ENCODE measurements around the gene AP3S2. TPM values are rescaled to one million over a fixed set of nuclear protein-coding genes. Genes with fewer than 3 reads are reported as not detected.

Gene AP3S2
- total and polyA plus RNA-seq, 2 of the 13 experiments (the other 11 are each of a cell fraction or from before 2014, with no cell fraction given): 17.6 to 44.4 TPM

DNA sequence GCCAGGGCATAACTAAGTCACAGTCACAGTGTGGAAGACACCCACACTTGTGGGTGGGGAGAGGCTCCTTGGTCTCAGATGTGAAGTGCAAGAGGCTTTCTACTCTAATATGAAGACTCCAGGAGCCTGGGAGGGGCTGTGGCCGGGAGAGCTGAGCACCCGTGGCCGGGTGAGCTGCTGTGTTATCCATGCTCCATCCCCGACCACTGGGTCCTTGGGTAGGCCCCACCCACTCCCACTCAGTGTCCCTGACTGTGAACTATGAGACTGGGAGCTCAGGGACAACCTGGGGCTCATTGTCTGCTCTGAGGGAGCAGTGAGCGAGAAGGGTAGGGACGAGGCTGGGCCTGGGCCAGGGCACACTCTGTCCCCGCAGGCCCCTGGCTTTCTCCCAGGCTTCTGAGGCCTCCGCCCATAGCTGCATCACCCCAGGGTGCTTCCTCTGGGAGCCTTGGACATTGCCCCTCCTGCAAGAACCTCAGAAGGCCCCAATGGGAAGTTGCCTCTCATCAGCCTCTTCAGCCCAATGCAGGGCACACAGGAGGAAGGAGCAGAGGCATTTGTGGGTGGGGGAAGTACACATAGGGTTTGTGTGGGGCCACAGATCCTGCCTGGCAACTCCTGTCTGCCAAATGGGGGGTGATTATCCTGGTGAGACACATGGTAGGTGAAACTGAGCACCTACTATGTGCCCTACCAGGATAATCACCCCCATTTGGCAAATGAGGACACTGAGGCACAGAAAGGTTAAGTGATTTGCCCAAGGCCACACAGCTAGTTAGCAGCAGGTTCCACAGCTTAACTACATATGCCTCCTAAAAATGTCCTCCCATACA is 81.6 kb downstream of the AP3S2 start (continued):
- TF ChIP-seq, protein P1, sequence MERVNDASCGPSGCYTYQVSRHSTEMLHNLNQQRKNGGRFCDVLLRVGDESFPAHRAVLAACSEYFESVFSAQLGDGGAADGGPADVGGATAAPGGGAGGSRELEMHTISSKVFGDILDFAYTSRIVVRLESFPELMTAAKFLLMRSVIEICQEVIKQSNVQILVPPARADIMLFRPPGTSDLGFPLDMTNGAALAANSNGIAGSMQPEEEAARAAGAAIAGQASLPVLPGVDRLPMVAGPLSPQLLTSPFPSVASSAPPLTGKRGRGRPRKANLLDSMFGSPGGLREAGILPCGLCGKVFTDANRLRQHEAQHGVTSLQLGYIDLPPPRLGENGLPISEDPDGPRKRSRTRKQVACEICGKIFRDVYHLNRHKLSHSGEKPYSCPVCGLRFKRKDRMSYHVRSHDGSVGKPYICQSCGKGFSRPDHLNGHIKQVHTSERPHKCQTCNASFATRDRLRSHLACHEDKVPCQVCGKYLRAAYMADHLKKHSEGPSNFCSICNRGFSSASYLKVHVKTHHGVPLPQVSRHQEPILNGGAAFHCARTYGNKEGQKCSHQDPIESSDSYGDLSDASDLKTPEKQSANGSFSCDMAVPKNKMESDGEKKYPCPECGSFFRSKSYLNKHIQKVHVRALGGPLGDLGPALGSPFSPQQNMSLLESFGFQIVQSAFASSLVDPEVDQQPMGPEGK (CRISPR knock-in tag; IDR thresholded peaks at IDR 0.05): peak; percentile 10; the same call in 1 of the 2 replicates
- peak; percentile 63; the same call in 1 of the 2 replicates for TF ChIP-seq KDM5B (CRISPR knock-in tag; IDR thresholded peaks at IDR 0.05; ENCODE audit: borderline replicate concordance)
- no peak for TF ChIP-seq DNMT1 (CRISPR knock-in tag; IDR thresholded peaks at IDR 0.05)
- peak; percentile 49; the same call in 1 of the 2 replicates for TF ChIP-seq ESRRA (CRISPR knock-in tag; IDR thresholded peaks at IDR 0.05; ENCODE audit: low read depth)
- no peak for TF ChIP-seq TCF7L2 (IDR thresholded peaks at IDR 0.05; ENCODE audit: low read depth, low read length)
- no peak for TF ChIP-seq NAIF1 (CRISPR knock-in tag; IDR thresholded peaks at IDR 0.05; ENCODE audit: borderline replicate concordance)
- TF ChIP-seq TBL1XR1 (IDR thresholded peaks at IDR 0.05; ENCODE audit: borderline replicate concordance, low read length, partially characterized antibody): no peak
- TF ChIP-seq MTA3 (CRISPR knock-in tag; IDR thresholded peaks at IDR 0.05): no peak
- peak; percentile 16; the same call in 1 of the 2 replicates for TF ChIP-seq HNF4G (IDR thresholded peaks at IDR 0.05; ENCODE audit: borderline replicate concordance, low read depth, low read length)
- TF ChIP-seq HNF4G (CRISPR knock-in tag; IDR thresholded peaks at IDR 0.05; ENCODE audit: borderline replicate concordance, low read depth): 0 out of 2 replicates have a peak, but pooled peaks have one; percentile 23
- peak; percentile 41; the same call in 1 of the 2 replicates for TF ChIP-seq ZNF777 (CRISPR knock-in tag; IDR thresholded peaks at IDR 0.05)
- TF ChIP-seq ZKSCAN5 (CRISPR knock-in tag; IDR thresholded peaks at IDR 0.05): no peak
- 0 out of 2 replicates have a peak, but pooled peaks have one; percentile 42 for TF ChIP-seq HNRNPL (IDR thresholded peaks at IDR 0.05; ENCODE audit: low read depth, low read length)
- no peak for TF ChIP-seq ZNF510 (CRISPR knock-in tag; IDR thresholded peaks at IDR 0.05; ENCODE audit: low read depth)
- TF ChIP-seq, protein P2, sequence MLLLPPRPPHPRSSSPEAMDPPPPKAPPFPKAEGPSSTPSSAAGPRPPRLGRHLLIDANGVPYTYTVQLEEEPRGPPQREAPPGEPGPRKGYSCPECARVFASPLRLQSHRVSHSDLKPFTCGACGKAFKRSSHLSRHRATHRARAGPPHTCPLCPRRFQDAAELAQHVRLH (CRISPR knock-in tag; IDR thresholded peaks at IDR 0.05; ENCODE audit: borderline replicate concordance, low read depth): peak; percentile 34; the same call in 1 of the 2 replicates
- no peak for TF ChIP-seq ZNF800 (CRISPR knock-in tag; IDR thresholded peaks at IDR 0.05)
- TF ChIP-seq ZMYM4 (CRISPR knock-in tag; IDR thresholded peaks at IDR 0.05): peak; percentile 40; the same call in 1 of the 2 replicates
- no peak for TF ChIP-seq HINFP (CRISPR knock-in tag; IDR thresholded peaks at IDR 0.05; ENCODE audit: low read depth)
- no peak for TF ChIP-seq SNRNP70 (IDR thresholded peaks at IDR 0.05; ENCODE audit: low read depth, low read length)
- peak; percentile 20 for TF ChIP-seq TEAD3 (CRISPR knock-in tag; optimal IDR thresholded peaks at IDR 0.05; ENCODE audit: borderline replicate concordance)
- no peak; the same call in 1 of the 2 replicates for TF ChIP-seq ZMYM2 (CRISPR knock-in tag; IDR thresholded peaks at IDR 0.05)
- TF ChIP-seq SOX6 (IDR thresholded peaks at IDR 0.05): no peak
- TF ChIP-seq SOX6 (CRISPR knock-in tag; IDR thresholded peaks at IDR 0.05): peak; percentile 78

All from HepG2 (cell line).